Measurements from ENCODE around the gene ZDHHC18. TPM values are rescaled to one million over a fixed set of nuclear protein-coding genes. Genes with fewer than 3 reads are reported as not detected.
A peak's percentile ranks its signal among the peaks of the same experiment; 100 is the strongest.

ZDHHC18 gene
- total RNA-seq, 1 experiment from 2014 or later: 33.1 TPM

- peaks cover 5% of the 10 kb centered on the region; the same call in 1 of the 2 replicates for H3K4me1 ChIP-seq (ENCODE audit: insufficient read depth, low read length)
- H3K79me2 ChIP-seq (ENCODE audit: insufficient read depth, low read length): no peaks in the 10 kb centered on the region; the same call in 1 of the 2 replicates
- no peak within 1 kb of the TSS for H2BK12ac ChIP-seq (ENCODE audit: insufficient read length, low read depth, low read length)
- H2BK5ac ChIP-seq (ENCODE audit: insufficient read length, low read length): no peak within 1 kb of the TSS
- H3K4me2 ChIP-seq (ENCODE audit: insufficient read depth, insufficient read length, low read length): peak within 1 kb of the TSS; percentile 85
- H3K23me2 ChIP-seq (ENCODE audit: insufficient read length, low read depth, low read length, poor library complexity, severe bottlenecking): peaks cover 10% of the 10 kb centered on the region
- peak within 1 kb of the TSS; percentile 53 for H3K9ac ChIP-seq (ENCODE audit: extremely low read depth, insufficient read length, low read length)
- H2AFZ ChIP-seq (ENCODE audit: low read length): no peak within 1 kb of the TSS
- no peak for TF ChIP-seq CTCF (conservative IDR thresholded peaks at IDR 0.05)
- no peak within 1 kb of the TSS for H2BK20ac ChIP-seq (ENCODE audit: low read depth, low read length, poor library complexity, severe bottlenecking)
- no peak within 1 kb of the TSS for H2AK5ac ChIP-seq (ENCODE audit: insufficient read length, low read length)
- H2BK15ac ChIP-seq (ENCODE audit: low read depth, low read length): no peak within 1 kb of the TSS
- H3K27me3 Mint-ChIP-seq (ENCODE audit: low read depth): no peaks in the 10 kb centered on the region; the same call in 1 of the 2 replicates
- peak within 1 kb of the TSS; percentile 98 to 99 (median 98) for H3K27ac Mint-ChIP-seq
- H3K56ac ChIP-seq (ENCODE audit: insufficient read length, low read depth, low read length): no peak within 1 kb of the TSS
- peaks cover 0 to 8% (median 2%) of the 10 kb centered on the region in 3 experiments; a peak in 3 of 7 replicates for H3K36me3 Mint-ChIP-seq (ENCODE audit: insufficient read depth in 1 of 3, low read depth in 3 of 3)
- no peak within 1 kb of the TSS for H3K27ac ChIP-seq (ENCODE audit: insufficient read length, low read depth, low read length)
- peaks cover 44 to 50% of the 10 kb centered on the region in 2 experiments for H3K4me1 Mint-ChIP-seq
- no peaks in the 10 kb centered on the region for H4K20me1 ChIP-seq (ENCODE audit: control insufficient read depth, insufficient read depth, insufficient read length)
- no peaks in the 10 kb centered on the region for H3K9me3 ChIP-seq (ENCODE audit: control insufficient read depth, low read depth, low read length)
- no peak within 1 kb of the TSS for H3T11ph ChIP-seq (ENCODE audit: low read length)
- no peak within 1 kb of the TSS for H3K4ac ChIP-seq (ENCODE audit: low read depth, low read length)
- peak within 1 kb of the TSS; percentile 63 for H3K18ac ChIP-seq (ENCODE audit: insufficient read length, low read depth, low read length)
- H2BK120ac ChIP-seq (ENCODE audit: low read depth, low read length, poor library complexity, severe bottlenecking): no peak within 1 kb of the TSS
- peak within 1 kb of the TSS; percentile 92 to 95 for H3K4me3 Mint-ChIP-seq
- peak within 1 kb of the TSS; percentile 82; the same call in 1 of the 2 replicates for H3K14ac ChIP-seq (ENCODE audit: insufficient read depth, low read length)
- H3K27me3 ChIP-seq (ENCODE audit: insufficient read depth, low read length): no peaks in the 10 kb centered on the region
- H4K8ac ChIP-seq (replicated peaks; ENCODE audit: insufficient read length, low read depth, low read length): no peak within 1 kb of the TSS
- no CpG with 5 or more reads among the region's 63 CpGs for WGBS (ENCODE audit: extremely low coverage, insufficient read length, low lambda C conversion rate)
- DNase-seq: peak; percentile 89
- H3K23ac ChIP-seq (ENCODE audit: insufficient read length, low read depth, low read length): no peak within 1 kb of the TSS
- no peaks in the 10 kb centered on the region for H3K79me1 ChIP-seq (ENCODE audit: insufficient read depth, low read depth, low read length, poor library complexity, severe bottlenecking)
- no peak within 1 kb of the TSS for H4K91ac ChIP-seq (ENCODE audit: insufficient read length, low read depth, low read length)
- no peaks in the 10 kb centered on the region for H3K9me3 Mint-ChIP-seq
- no peak within 1 kb of the TSS for H4K5ac ChIP-seq (ENCODE audit: insufficient read length, low read depth, low read length)
Measured at GRCh38 chr1:26787706-26788514, 38.6 kb upstream of the ZDHHC18 start, which contains the start of gene PIGV. Gene PIGV, plus strand, starts transcription at chr1:26787950. Its CDS starts 2,866 bp downstream, at chr1:26790816.
